SK-N-SH (cell line): ENCODE data around the gene ARHGEF28. TPM values are rescaled to one million over a fixed set of nuclear protein-coding genes. Genes with fewer than 3 reads are reported as not detected.
A peak's percentile ranks its signal among the peaks of the same experiment; 100 is the strongest.

Experiments used
- CTCF ChIA-PET: fragments of 300-600, 350-600 bp; formaldehyde crosslinking; extraction: SDS; loops from one replicate; lab custom pipeline; 2021; lab: Yijun Ruan, JAX
- POLR2A ChIA-PET: fragments of 350-600 bp; sonication (Branson Sonifier 250); formaldehyde crosslinking; extraction: SDS; loops from one replicate; lab custom pipeline; 2020; ENCODE audit warnings: antibody characterized with exemption, inconsistent platforms; lab: Yijun Ruan, JAX
- DNase-seq: peaks from one replicate; pipeline ENCODE4 v3.0.0; 2012
- H2AFZ ChIP-seq: fragments of 200-600 bp; sonication (generic); 2 replicates; pipeline ENCODE4 v1.8.1; 2016; ENCODE audit warnings: antibody characterized with exemption, mild to moderate bottlenecking, low read depth
- H3F3A ChIP-seq: fragments of 200-600 bp; sonication (generic); replicated peaks from 2 replicates; pipeline ENCODE3; 2016; ENCODE audit warnings: antibody characterized with exemption, mild to moderate bottlenecking; ENCODE audit not compliant: insufficient read depth
- H3K27ac ChIP-seq, 2 experiments: fragments of 200-500 bp in 1 of 2; fragments of 200-600 bp in 1 of 2; sonication (Bioruptor generic) in 1 of 2; sonication (generic), shearing (Covaris generic) in 1 of 2; 2 replicates each; pipeline versions ENCODE4 v1.5.1 to v1.6.1; 2014 to 2016; ENCODE audit warnings: low read depth in 2 of 2, inconsistent platforms in 1 of 2, low read length in 1 of 2, mild to moderate bottlenecking in 1 of 2, mixed read lengths in 1 of 2
- H3K27me3 ChIP-seq: fragments of 200-600 bp; sonication (generic), shearing (Covaris generic); 2 replicates; pipeline ENCODE4 v1.6.1; 2016; ENCODE audit warnings: mixed run types; ENCODE audit not compliant: insufficient read depth
- H3K36me3 ChIP-seq, 2 experiments: fragments of 200-500 bp in 1 of 2; fragments of 200-600 bp in 1 of 2; sonication (Bioruptor generic) in 1 of 2; sonication (generic) in 1 of 2; replicated peaks in 1 of 2; 2 replicates each; pipeline versions ENCODE3 to v1.5.1; 2014 to 2016; ENCODE audit warnings: low read length in 1 of 2, mild to moderate bottlenecking in 1 of 2; ENCODE audit not compliant: insufficient read depth in 2 of 2, control insufficient read depth in 1 of 2
- H3K4me1 ChIP-seq, 2 experiments: fragments of 200-500 bp in 1 of 2; fragments of 200-600 bp in 1 of 2; sonication (Bioruptor generic) in 1 of 2; sonication (generic), shearing (Covaris generic) in 1 of 2; 2 replicates each; pipeline versions ENCODE4 v1.5.1 to v1.6.1; 2014 to 2016; ENCODE audit warnings: low read depth in 1 of 2, low read length in 1 of 2, mixed run types in 1 of 2; ENCODE audit not compliant: insufficient read depth in 2 of 2, control insufficient read depth in 1 of 2
- H3K4me2 ChIP-seq: fragments of 200-600 bp; sonication (generic), shearing (Covaris generic); 2 replicates; pipeline ENCODE4 v1.6.1; 2017; ENCODE audit warnings: mixed run types
- H3K4me3 ChIP-seq, 2 experiments: fragments of 200-500 bp in 1 of 2; fragments of 200-600 bp in 1 of 2; sonication (Bioruptor generic) in 1 of 2; sonication (generic), shearing (Covaris generic) in 1 of 2; 2 replicates each; pipeline versions ENCODE4 v1.5.1 to v1.8.1; 2014 to 2016; ENCODE audit warnings: low read depth in 2 of 2, inconsistent platforms in 1 of 2, low read length in 1 of 2, mild to moderate bottlenecking in 1 of 2, mixed read lengths in 1 of 2, moderate library complexity in 1 of 2
- H3K79me2 ChIP-seq: fragments of 200-600 bp; sonication (generic); 2 replicates; pipeline ENCODE4 v1.8.1; 2017; ENCODE audit warnings: mild to moderate bottlenecking; ENCODE audit not compliant: insufficient read depth
- H3K9ac ChIP-seq: fragments of 200-600 bp; sonication (generic); 2 replicates; pipeline ENCODE4 v1.6.1; 2017; ENCODE audit warnings: mixed run types
- H3K9me2 ChIP-seq: fragments of 200-600 bp; sonication (generic); 2 replicates; pipeline ENCODE4 v1.6.1; 2017; ENCODE audit warnings: mixed run types
- H3K9me3 ChIP-seq: fragments of 200-600 bp; sonication (generic); 2 replicates; pipeline ENCODE4 v1.6.1; 2017; ENCODE audit warnings: mixed run types, mild to moderate bottlenecking, moderate library complexity
- H4K20me1 ChIP-seq: fragments of 200-600 bp; sonication (generic); 2 replicates; pipeline ENCODE4 v1.6.1; 2017; ENCODE audit warnings: mild to moderate bottlenecking, mixed run types; ENCODE audit not compliant: insufficient read depth
- CTCF ChIP-seq: fragments of 200-600 bp; sonication (generic); IDR thresholded peaks from 2 replicates; pipeline ENCODE4 v1.6.1; 2017; ENCODE audit warnings: antibody characterized with exemption, mild to moderate bottlenecking, moderate library complexity
- EP300 ChIP-seq, 2 experiments: IDR thresholded peaks; 2 replicates each; pipeline versions ENCODE4 v1.4.0 to v1.6.1; 2012; ENCODE audit warnings: borderline replicate concordance in 1 of 2, low read depth in 1 of 2, low read length in 1 of 2
- EZH2phosphoT487 ChIP-seq: fragments of 200-600 bp; sonication (generic); IDR thresholded peaks from 2 replicates; pipeline ENCODE4 v1.6.1; 2017; ENCODE audit warnings: low read depth, mixed run types, mild to moderate bottlenecking, antibody characterized with exemption, moderate library complexity, borderline replicate concordance
- FOXM1 ChIP-seq: IDR thresholded peaks from 2 replicates; pipeline ENCODE4 v1.4.0; 2012; ENCODE audit warnings: low read depth, mild to moderate bottlenecking
- GATA2 ChIP-seq: sonication (generic); formaldehyde crosslinking; IDR thresholded peaks from 2 replicates; pipeline ENCODE4 v1.5.0; 2020; ENCODE audit warnings: mild to moderate bottlenecking, missing genetic modification reagents
- MAX ChIP-seq: IDR thresholded peaks from 2 replicates; pipeline ENCODE4 v1.4.0; 2012; ENCODE audit warnings: low read depth
- MEF2A ChIP-seq: IDR thresholded peaks from 2 replicates; pipeline ENCODE4 v1.4.0; 2012; ENCODE audit warnings: low read depth, borderline replicate concordance
- POLR2AphosphoS5 ChIP-seq: IDR thresholded peaks from 2 replicates; pipeline ENCODE4 v1.6.1; 2012; ENCODE audit warnings: low read depth, low read length
- RAD21 ChIP-seq: IDR thresholded peaks from 2 replicates; pipeline ENCODE4 v1.6.1; 2012; ENCODE audit warnings: mild to moderate bottlenecking, low read length
- RCOR1 ChIP-seq: fragments of 150-350 bp; IDR thresholded peaks from 2 replicates; pipeline ENCODE4 v1.6.1; 2017; ENCODE audit warnings: antibody characterized with exemption, low read length
- RFX5 ChIP-seq: IDR thresholded peaks from 2 replicates; pipeline ENCODE4 v1.6.1; 2012; ENCODE audit warnings: mild to moderate bottlenecking, improper control_type of control experiment, low read length
- RXRA ChIP-seq: IDR thresholded peaks from 2 replicates; pipeline ENCODE4 v1.4.0; 2012; ENCODE audit warnings: low read depth, mild to moderate bottlenecking, borderline replicate concordance
- TCF12 ChIP-seq: IDR thresholded peaks from 2 replicates; pipeline ENCODE4 v1.4.0; 2012
- TEAD4 ChIP-seq: IDR thresholded peaks from 2 replicates; pipeline ENCODE4 v1.4.0; 2012; ENCODE audit warnings: mild to moderate bottlenecking, borderline replicate concordance; ENCODE audit not compliant: insufficient read depth
- ZBTB33 ChIP-seq: IDR thresholded peaks from 2 replicates; pipeline ENCODE4 v1.4.0; 2012; ENCODE audit warnings: low read depth, borderline replicate concordance
- WGBS: methylation state at CpG from one replicate; pipeline ENCODE4 v1.1.6; 2017; ENCODE audit warnings: low lambda C conversion rate; 5-methylcytosine and 5-hydroxymethylcytosine counted together
- polyA plus RNA-seq, 3 experiments: library from polyadenylated mRNA; depleted of rRNA; stranded (reverse); fragments of >200 nt; gene quantifications; 2 replicates each; pipeline ENCODE4 v1.2.3, GENCODE V29; 2012

Gene ARHGEF28
- polyA plus RNA-seq, 1 of the 3 experiments (the other 2 are of a cell fraction), result 4.2 TPM

- H3K27me3 ChIP-seq, result no peaks in the 10 kb centered on the region
- TF ChIP-seq RCOR1 (no peak), RAD21 (no peak), EP300 (IDR thresholded peaks at IDR 0.05; ENCODE audit: borderline replicate concordance in 1 of 2, low read depth in 1 of 2, low read length in 1 of 2) (no peak), EZH2phosphoT487 (no peak), RXRA (no peak), GATA2 (CRISPR knock-in tag) (no peak), ZBTB33 (no peak), CTCF (no peak), MAX (no peak), MEF2A (no peak), RFX5 (no peak)
- H4K20me1 ChIP-seq, result no peaks in the 10 kb centered on the region
- peaks cover 3 to 13% of the 10 kb centered on the region in 2 experiments; a peak in 3 of 4 replicates for H3K4me1 ChIP-seq
- H3K9me2 ChIP-seq, result no peaks in the 10 kb centered on the region
- peaks cover 4% of the 10 kb centered on the region for H3F3A ChIP-seq
- no peak for DNase-seq
- 89% methylated on average over 12 of the region's 14 CpGs for WGBS
- no peaks in the 10 kb centered on the region for H3K36me3 ChIP-seq
- H2AFZ ChIP-seq, result peak overlapping the region; percentile 70
- H3K4me3 ChIP-seq, result peak overlapping the region; percentile 76 to 85
- H3K27ac ChIP-seq, result no peak overlapping the region
- POLR2A ChIA-PET, result no interaction called here
- H3K4me2 ChIP-seq, result peak overlapping the region; percentile 93
- H3K9ac ChIP-seq, result peak overlapping the region; percentile 76; the same call in 1 of the 2 replicates
- H3K9me3 ChIP-seq, result no peaks in the 10 kb centered on the region
- CTCF ChIA-PET, result interaction anchor here (0.7 to 2.8 kb wide), 3 partner anchors 11 to 166 kb away, joined by 3 to 10 read pairs (median 3); no protein-coding TSS in a partner anchor
- H3K79me2 ChIP-seq, result peaks cover 43% of the 10 kb centered on the region
Observed at GRCh38 chr5:73626814-73627313, 868 bp downstream of the ARHGEF28 start.

GRCh38 chr5:73629456-73629855 lies 3.5 kb downstream of the ARHGEF28 start:
- Histone ChIP-seq H3K9ac (no peak overlapping the region), H3K79me2 (peaks cover 65% of the 10 kb centered on the region), H3K9me3 (no peaks in the 10 kb centered on the region), H3K4me3 (no peak overlapping the region), H4K20me1 (no peaks in the 10 kb centered on the region), H3K36me3 (no peaks in the 10 kb centered on the region), H3K27me3 (no peaks in the 10 kb centered on the region), H3K9me2 (no peaks in the 10 kb centered on the region), H3K4me2 (peak overlapping the region; percentile 18; the same call in 1 of the 2 replicates), H2AFZ (no peak overlapping the region), H3K4me1 (peaks cover 3 to 13% of the 10 kb centered on the region in 2 experiments; a peak in 3 of 4 replicates), H3F3A (peaks cover 4% of the 10 kb centered on the region), H3K27ac (no peak overlapping the region)
- CTCF ChIA-PET, result interaction anchor here (1.0 to 1.1 kb wide), 2 partner anchors 163 to 164 kb away, joined by 3 read pairs; no protein-coding TSS in a partner anchor
- DNase-seq, result no peak
- POLR2A ChIA-PET, result no interaction called here
- 0 out of 4 replicates have a peak, but pooled peaks of 1 of the 2 experiments have one; percentile 16 for TF ChIP-seq EP300 (IDR thresholded peaks at IDR 0.05; ENCODE audit: borderline replicate concordance in 1 of 2, low read depth in 1 of 2, low read length in 1 of 2)
- TF ChIP-seq MEF2A, result no peak
- TF ChIP-seq TEAD4, result no peak
- peak; percentile 26; the same call in 1 of the 2 replicates for TF ChIP-seq POLR2AphosphoS5
- TF ChIP-seq TCF12, result peak; percentile 54
- TF ChIP-seq FOXM1, result no peak
